GM12801 (cell line): ENCODE measurements around the gene PYURF.

Experiments used
- TF ChIP-seq, protein P1 (sequence below): IDR thresholded peaks from one replicate; pipeline ENCODE4 v1.5.1; 2011; ENCODE audit warnings: control low read depth; ENCODE audit not compliant: insufficient read length; ENCODE audit errors: extremely low read depth

PYURF gene

DNA sequence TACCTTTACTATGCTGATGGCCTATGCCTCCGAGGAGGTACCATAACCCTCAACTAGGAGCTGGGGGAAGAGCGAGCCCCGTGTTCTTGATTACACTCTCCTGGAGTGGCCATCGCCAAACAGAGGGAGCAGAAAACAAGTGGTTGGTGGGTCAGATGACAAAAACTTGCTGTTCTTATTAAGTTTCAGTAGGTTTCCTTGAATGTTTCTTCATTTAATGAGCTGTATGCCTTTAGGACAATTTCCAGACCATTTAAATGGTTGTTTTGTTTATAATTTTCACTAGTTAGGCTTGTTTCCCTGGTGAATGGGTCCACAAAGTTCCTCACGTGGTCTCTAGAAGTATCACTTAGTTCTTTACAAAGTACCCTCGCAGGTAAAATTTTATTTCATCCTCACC, 4.7 kb downstream of the PYURF start:
- TF ChIP-seq, protein P1, sequence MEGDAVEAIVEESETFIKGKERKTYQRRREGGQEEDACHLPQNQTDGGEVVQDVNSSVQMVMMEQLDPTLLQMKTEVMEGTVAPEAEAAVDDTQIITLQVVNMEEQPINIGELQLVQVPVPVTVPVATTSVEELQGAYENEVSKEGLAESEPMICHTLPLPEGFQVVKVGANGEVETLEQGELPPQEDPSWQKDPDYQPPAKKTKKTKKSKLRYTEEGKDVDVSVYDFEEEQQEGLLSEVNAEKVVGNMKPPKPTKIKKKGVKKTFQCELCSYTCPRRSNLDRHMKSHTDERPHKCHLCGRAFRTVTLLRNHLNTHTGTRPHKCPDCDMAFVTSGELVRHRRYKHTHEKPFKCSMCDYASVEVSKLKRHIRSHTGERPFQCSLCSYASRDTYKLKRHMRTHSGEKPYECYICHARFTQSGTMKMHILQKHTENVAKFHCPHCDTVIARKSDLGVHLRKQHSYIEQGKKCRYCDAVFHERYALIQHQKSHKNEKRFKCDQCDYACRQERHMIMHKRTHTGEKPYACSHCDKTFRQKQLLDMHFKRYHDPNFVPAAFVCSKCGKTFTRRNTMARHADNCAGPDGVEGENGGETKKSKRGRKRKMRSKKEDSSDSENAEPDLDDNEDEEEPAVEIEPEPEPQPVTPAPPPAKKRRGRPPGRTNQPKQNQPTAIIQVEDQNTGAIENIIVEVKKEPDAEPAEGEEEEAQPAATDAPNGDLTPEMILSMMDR = no peak

DNA sequence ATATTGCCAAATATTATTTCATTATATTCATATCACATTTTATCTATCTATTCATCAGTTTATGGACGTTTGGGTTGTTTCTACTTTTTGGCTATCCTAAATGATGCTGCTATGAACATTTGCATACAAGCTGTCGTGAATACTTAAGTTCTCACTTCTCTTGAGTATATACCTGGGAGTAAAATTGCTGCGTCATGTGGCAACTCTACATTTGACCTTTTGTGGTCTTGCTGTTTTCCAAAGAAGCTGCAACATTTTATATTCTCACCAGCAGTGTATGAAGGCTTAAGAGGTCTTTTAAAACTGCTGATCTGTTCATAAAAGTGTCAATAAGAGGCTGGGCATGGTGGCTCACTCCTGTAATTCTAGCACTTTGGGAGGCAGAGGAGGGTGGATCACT, 5.8 kb downstream of the PYURF start:
- TF ChIP-seq, protein P1 = no peak

DNA sequence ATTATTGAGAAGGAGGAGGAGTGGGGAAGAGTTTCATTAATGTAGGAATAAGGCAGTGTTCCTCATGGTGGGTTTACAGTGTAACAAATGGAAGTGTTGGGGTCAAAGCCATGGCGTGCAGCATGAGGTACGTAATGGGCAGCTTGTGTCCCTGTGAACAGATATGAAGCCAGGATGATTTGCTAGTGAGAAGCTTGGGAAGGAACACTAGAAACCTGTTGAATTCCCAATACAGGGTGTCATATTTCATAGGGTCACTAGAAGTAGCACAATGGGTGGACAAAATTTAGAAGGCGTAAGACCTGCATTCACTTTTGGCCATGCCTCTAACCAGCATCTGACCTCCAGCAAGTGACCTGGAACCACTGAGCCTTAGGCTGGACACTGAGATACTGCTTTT, 6.8 kb downstream of the PYURF start:
- TF ChIP-seq, protein P1 = no peak

DNA sequence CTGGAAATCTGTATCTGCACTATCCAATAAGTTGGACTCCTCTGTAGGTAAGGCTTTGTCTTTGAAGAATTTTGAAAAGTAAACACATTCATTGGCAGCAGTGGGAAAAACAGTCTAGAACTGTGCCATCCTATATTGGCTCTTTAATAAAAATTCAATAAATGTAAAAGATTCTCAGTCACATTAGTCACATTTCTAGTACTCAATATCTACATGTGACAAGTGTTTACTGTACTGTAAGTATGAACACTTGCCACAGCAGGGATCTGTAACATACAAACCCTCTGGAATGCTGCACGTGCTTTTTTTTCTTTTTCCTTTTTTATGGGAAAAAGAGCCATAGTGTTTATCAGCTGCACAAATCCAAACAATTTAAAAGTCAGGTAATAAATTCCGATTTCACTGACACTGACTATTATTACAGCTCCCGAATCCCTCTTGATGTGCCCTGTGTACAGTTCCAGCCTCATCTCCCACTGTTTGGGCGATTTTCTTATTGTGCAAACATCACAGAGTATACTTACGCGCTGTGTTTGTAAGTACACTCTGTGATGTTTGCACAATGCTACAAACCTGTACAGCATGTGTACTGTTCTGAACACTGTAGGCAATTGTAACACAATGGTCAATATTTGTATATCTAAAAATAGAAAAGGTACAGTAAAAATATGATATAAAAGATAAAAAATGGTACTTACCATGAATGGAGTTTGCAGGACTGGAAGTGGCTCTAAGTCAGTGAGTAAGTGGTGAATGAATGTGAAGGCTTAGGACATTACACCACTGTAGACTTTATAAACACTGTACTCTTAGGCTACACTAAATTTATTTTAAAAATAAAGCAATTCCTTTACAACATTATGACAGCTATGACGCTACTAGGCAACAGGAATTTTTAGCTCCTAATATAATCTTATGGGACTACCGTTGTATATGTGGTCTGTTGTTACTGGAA, 8.7 kb downstream of the PYURF start:
- TF ChIP-seq, protein P1 = no peak

DNA sequence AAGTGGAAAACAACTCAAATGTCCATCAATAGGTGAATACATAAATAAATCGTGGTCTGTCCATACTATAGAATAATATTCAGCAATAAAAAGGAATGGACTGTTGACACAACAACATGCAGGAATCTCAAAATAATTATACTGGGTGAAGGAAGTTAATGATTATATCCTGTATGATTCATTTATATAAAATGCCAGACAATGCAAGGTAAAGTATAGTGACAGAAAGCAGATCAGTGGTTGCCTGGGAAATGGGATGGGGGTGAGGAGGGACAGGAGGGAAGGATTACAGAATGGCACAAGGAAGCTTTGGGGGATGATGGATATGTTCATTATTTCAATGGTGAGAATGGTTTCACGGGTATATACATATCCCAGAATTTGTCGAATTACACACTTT, 12.3 kb downstream of the PYURF start:
- TF ChIP-seq, protein P1 = no peak

DNA sequence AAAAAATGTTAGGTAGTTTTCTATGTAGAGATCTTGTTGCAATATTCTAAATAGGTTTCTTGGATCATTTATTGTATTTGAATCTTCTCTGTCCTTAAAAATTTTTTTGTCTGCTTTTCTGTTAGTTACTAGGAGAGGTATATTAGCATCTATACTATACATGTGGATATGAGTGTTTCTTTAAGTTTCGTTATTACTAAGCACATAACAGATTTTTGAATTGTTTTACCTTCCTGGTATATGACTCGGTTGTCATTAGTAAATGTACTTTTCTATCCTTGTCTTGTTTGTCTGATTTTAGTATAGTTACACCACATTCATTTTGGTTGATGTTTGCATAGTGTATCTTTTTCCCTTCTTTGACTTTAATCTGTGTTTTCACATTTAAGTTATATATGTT, 20.2 kb downstream of the PYURF start:
- TF ChIP-seq, protein P1 = no peak

DNA sequence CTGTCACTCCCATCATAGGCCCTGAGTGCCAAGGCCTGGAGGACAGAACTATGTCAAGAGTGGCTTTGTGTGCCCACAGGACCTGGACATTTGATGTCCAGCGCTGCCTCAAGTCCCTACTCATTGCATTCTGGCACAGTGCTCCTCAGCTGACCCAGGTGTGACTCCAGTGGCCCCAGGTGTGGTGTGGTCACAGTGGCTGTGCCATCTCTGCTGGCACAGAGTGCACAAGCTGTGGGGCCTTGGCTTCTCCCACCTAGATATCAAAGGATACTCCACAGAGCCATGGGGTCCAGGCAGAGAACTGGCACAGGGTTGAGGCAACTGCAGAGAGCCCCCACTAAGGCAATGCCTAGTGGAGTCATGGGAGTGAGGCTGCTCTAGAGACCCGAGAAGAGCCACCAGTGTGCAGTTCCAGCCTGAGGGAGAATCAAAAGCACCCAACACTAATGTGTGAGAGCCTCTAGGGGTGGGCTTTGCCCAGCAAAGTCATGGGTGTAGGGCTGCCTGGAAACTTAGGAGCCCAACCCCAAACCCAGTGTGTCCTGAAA, 25.6 kb downstream of the PYURF start:
- TF ChIP-seq, protein P1 = no peak
